HUDEP-2 (cell line): ENCODE measurements around the gene SLFN13.
"Not testable (repeated sequence)": the region's sequence is repeated elsewhere in the genome, so short reads cannot be mapped to it uniquely, and the experiment has no call there.

Experiments used
- DNase-seq, 76 experiments: peaks; one replicate each; lab custom pipeline; 2025; ENCODE audit not compliant: unreplicated experiment in 76 of 76; lab: John Stamatoyannopoulos, UW

The SLFN13 gene, protein sequence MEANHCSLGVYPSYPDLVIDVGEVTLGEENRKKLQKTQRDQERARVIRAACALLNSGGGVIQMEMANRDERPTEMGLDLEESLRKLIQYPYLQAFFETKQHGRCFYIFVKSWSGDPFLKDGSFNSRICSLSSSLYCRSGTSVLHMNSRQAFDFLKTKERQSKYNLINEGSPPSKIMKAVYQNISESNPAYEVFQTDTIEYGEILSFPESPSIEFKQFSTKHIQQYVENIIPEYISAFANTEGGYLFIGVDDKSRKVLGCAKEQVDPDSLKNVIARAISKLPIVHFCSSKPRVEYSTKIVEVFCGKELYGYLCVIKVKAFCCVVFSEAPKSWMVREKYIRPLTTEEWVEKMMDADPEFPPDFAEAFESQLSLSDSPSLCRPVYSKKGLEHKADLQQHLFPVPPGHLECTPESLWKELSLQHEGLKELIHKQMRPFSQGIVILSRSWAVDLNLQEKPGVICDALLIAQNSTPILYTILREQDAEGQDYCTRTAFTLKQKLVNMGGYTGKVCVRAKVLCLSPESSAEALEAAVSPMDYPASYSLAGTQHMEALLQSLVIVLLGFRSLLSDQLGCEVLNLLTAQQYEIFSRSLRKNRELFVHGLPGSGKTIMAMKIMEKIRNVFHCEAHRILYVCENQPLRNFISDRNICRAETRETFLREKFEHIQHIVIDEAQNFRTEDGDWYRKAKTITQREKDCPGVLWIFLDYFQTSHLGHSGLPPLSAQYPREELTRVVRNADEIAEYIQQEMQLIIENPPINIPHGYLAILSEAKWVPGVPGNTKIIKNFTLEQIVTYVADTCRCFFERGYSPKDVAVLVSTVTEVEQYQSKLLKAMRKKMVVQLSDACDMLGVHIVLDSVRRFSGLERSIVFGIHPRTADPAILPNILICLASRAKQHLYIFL

DNA sequence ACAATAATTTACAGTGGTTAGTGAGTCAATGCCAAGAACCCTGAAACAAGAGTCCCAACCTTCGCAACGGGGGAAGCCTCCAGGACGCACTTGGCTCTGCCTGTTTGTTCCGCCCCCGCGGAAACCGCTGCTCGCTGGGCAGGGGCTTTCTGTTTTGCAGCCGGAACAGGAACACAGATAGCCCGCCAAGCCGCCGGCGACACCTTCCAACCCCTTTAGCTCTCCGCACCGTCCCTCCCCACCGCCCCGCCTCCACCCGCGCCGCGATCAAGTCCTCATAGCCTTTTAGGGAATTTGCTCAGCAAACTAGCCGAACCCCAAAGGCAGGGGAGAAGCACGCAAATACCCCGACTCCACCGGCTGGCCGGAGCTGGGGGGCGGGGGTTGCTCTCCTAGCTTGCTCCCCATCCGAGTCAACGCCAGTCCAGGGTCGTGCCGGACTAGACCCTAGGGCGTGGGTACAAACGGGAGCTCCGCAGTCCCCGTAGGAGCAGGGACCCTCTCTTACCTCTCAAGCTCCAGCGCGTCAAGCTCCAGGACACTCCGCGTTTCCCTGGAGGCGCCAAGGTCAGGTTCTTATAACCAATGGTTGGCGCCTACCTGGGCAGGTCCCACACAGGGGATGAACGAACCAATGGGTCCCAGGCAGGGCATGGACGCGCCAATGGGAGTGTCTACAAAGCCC lies at the start of gene SLFN13:
TSS of gene SLFN13 (minus strand) at position 553 of the 685 bp plus-strand sequence. CDS start 3,086 bp downstream, outside the sequence.
- DNase-seq = peak in 73 of 76 experiments; percentile 2 to 86 (median 69)

DNA sequence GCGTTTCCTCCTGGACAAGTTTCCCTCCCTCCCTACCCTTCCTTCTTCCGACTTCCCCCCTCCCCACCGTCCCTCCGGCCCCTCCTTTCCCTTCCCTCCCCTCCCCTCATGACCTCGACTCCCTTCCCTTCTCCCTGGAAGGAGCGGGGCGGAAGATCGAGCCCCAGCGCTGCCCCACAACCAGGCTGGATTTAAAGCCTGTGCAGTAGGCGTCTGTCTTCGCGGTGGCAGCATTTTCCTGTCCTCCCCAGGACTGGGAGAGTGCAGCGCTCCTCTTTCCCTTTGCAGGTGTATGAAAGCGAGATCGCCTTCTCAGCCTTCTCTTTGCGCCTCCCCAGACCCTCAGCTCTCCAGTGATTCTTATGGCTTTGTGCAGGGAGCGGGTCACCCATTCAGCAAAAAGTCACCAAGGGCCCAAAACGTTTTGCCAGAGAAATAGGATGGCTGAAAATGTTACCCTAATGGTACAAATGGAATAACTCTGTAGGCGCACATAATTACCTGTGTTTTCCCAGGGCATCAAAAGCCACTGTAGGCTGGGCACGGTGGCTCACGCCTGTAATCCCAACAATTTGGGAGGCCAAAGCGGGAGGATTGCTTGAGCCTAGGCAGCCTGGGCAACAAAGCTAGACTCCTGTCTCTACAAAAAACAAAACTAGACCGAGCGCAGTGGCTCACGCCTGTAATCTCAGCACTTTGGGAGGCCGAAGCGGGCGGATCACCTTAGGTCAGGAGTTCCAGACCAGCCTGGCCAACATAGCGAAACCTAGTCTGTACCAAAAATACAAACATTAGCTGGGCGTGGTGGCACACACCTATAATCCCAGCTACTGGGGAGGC lies 48.1 kb upstream of the SLFN13 start:
- no peak for DNase-seq

DNA sequence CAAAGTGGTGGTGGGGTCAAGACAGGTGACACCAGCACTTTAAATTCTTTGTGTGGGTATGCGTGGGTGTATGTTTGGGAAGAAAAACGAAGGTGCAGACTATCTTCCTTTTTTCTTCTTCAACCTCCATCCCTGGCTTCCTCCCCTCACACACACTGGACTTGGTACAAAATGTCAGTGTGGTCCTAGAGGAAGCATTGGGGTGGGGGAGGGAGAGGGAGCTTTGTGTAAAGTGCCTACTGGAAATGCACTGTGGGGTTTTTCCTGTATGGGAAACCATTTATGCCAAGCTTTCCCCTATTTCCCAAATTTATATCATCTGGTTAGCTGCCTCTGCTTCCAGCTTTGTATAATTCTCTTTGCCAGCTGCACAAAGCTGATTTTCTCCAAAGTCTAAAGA lies 44.5 kb upstream of the SLFN13 start:
- DNase-seq = no peak

DNA sequence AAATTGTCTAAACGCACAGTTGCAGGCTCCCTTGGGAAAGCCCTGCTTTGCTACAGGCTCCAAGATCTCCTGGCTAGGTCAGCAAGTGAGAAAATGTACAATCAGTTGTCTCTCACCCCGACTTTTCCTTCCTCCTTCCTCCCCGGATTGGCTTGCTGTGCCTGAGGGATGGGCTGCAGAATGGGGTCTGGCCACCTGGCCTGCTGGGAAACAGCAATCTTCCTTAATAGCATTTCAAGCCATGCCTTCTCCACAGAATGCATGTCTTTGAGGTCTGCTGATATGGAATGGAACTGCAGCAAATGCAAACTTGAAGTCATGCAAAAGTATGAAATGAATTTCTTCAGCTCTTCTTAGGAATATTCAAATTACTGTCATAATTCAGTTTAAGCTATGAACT lies 42.9 kb upstream of the SLFN13 start:
- no peak for DNase-seq

DNA sequence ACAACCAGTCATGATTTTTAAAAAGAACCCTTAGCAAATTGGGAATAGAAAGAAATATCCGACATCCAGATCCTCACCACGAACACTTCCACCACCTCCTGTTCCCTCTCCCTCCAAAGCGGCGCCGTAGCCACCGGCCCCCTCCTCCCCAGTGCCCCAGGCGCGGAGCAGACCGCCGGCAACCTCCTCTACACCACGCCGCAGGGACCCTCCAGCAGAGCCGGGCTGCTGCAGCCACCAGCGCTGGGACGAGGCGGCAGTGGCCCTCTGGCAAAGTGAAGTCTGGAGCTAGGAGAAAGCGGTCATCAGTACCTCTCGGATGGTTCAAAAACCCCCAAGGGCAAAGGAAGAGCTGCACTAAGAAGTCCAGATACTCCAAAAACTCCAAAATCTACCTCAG lies 41.4 kb upstream of the SLFN13 start:
- DNase-seq = no peak

DNA sequence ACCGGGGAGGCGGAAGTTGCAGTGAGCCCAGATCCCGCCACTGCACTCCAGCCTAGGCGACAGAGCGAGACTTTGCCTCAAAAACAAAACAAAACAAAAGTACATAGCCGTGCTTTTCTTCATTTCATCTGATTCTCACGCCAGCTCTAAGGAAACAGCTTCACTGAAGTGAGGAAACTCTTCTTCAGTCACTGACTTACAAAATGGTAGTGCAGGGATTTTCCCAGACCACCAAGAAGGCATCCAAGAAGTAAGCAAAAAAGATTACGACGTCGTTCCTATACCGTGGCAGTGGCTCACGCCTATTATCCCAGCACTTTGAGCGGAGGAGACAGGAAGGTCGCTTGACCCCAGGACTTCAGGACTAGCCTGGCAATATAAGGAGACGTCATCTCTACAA lies 40.4 kb upstream of the SLFN13 start:
- no peak for DNase-seq

DNA sequence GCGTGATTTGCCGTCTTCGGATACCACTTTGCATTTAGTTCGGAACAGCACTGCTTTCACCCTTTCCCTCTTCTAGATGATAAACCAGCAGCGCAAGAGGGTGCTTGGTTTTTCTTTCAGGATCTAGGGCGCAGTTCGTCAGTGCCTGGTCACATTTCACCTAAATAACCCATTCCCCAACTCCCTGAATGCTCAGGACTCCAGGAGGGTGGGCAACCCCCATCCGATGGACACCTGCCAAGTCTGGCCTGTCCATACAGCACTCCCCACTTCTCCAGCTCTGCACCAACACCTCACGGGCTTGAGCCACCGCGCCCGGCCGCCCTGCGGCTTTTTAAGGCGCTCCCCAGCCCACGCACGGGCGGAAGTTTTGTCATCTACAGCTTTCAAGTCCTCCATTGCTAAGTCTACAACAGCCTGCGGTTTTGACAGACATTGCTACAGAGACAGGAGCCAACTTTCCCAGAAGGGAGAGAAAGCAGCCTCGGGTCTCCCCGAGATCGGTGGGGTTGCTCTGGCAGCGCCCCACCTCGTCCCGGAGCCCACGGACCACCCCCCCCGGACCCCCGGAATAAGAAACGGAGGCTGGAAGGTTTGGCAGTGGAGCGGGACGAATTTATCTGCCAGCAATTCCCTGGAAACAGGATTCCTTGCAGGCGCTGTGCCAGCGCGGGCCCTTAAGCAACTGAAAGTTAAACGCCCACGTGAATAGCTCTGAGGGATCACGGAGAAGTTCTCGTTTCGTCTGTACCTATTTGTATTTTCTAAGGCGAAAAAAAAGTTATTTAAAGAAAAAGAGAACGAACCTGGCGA lies 38.6 kb upstream of the SLFN13 start:
- DNase-seq = peak in 16 of 76 experiments; percentile 2 to 29 (median 6)

DNA sequence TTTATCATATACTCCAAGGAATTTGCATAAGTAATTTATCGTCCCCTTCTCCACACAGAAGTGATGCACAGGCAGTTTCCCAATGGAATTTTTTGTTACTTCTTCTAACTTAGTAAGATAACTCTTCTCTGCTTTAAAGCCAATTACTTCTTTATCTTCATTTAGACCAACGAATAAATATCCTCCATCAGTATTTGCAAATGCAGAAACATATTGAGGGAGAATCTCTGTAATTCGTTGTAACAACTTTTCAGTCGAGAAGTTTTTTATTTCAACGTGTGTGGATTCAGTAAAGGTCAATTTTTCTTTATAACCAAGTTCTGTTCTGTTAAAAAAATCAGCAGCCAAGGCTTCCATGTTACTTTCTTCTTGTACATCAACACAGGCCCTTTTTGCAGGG lies 30.7 kb upstream of the SLFN13 start:
- no peak for DNase-seq

DNA sequence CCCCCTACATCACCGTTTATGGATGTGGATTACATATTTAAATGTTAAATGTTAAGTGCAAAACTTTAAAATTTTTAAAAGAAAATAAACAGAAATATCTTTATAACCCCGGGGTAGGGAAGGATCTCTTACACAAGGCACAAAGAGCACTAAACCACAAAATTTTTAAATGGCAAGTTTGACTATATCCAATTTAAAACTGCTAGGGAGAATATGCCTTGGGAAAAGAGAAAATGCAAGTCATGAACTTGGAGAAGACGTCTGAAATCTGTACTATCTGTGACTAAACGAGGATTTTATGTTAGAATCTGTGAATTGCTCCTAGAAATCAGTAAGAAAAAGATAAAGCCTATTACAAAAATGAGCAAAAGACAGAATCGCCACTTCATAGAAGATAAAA lies 28.7 kb upstream of the SLFN13 start:
- no peak for DNase-seq

DNA sequence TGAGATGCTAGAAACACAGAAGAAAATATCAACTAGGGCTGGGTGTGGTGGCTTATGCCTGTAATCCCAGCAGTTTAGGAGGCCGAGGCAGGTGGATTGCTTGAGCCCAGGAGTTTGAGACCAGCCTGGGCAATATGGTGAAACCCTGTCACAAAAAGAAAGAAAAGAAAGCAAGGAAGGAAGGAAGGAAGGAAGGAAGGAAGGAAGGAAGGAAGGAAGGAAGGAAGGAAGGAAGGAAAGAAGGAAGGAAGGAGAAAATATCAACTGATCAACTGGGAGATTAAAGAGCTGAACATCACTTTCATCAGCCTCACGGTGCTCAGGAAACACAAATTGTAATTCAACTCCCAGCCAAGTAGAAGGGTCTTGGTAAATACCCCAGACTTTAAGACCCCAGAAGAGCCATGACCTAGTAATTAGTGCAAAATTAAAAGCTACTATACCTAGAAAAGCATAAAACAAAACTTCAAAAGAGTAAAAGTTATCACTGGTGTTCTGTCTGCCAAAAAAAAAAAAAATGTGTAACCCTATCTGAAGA lies 27.8 kb upstream of the SLFN13 start:
- DNase-seq = no peak

DNA sequence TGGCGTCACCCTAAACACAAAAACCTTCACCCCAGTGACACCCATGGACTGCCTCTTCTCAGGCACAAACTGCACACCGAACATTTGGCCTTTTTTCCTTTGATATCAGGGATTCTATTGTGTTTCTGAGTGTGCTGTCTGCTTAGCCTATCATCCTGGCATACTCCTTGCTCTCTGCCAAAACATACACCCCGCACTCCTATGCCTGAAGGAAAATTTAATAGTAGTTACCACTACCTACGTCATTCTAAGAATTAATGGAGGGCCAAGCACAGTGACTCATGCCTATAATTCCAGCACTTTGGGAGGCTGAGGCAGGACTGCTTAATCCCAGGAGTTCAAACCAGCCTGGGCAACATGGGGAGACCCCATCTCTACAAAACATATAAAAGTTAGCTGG lies 19.9 kb upstream of the SLFN13 start:
- no peak for DNase-seq

DNA sequence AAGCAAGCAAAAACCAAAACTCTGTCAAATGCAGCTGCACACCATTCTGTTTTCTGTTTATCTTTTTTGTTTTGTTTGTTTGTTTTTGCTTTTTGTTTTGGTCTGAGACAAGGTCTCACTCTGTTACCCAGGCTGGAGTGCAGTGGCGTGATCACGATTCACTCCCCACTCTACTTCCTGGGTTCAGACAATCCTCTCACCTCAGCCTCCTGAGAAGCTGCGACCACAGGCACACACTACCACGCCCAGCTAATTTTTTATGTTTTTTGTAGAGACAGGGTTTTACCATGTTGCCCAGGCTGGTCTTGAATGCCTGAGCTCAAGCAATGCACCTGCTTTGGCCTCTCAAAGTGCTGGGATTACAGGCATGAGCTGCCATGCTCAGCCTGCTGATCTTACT lies 19.3 kb upstream of the SLFN13 start:
- DNase-seq = no peak

DNA sequence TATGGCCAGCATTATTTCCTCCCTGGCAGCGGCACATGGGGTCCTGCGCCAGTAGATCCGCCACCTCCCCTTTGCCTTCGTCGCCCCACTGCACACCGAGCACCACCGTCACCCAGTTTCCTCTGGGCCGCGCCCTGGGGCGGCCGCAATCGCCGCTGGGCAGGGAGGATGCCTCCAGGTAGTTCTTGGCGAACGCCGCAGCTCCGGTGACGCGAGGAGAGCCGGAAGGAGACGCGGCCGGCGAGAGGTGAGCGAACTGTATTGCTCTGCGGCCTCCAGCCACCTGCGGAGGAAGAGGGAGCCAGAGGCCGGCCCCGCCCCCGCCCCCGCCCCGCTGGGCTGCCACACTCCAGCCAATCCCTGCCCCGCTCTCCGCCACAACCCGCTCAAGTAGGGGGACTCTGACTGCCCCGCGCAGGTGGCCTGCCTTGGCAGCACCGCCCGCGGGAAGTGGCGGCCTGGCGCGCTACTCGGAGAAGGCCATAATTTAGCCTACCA lies 11.8 kb upstream of the SLFN13 start:
- DNase-seq = no peak

DNA sequence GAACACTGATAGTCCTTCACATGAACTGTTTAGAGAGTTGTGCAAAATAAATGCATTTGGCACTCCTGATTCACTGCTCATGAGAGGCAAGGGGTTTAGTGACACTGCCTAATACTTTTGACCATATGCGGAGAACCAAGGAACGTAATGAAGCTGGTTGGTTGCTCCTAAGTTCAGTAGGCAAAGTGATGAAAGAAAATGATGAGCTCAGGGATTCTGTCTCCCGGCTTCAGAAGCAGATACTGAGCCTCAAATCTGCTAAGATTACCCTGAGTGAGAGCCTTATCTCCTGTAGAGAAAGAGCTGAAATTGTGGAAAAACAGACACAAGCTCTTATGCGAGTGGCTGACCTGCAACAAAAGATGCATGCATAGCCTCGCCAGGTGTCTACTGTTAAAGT lies 5.5 kb upstream of the SLFN13 start:
- DNase-seq = not testable (repeated sequence)

DNA sequence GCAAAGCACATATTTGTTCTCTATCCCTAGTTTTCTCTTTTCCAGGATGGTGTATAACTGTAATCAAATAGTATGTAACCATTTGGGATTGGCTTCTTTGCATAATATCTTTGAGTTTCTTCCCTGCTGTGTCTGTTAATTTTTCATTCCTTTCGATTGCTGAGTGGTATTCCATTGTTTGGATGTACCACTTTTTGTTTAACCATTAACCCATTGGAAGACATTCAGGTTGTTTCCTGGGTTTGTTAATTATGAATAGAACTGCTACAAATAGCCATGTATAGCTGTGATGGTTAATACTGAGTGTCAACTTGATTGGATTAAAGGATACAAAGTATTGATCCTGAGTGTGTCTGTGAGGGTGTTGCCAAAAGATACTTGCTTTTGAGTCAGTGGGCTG lies 4.6 kb upstream of the SLFN13 start:
- DNase-seq = no peak

DNA sequence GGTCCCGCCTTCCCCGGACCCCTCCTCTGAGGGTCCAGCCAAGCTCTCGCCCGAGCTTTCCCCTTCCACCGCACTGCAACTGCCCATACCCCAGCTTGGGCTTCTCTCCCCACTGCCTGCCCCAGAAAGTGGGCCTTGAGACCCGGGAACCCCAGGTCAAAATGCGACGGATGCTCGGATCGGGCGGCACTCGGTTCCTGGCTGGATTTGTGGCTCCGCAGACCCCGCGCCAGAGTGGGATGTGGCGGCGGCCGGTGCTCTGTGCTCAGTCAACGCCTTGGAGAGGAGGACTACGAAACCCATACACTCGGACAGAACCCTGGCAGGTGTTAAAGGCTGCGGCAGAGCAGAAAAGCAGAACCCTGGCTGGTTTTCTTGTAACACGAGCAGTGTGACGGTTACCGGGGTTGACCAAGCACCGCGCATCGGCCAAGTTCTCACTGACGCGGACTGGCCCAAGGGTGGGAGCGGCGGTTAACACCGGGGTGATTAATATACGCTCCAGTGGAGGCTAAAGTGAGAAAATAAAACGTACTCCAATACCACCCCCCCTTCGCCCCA lies 885 bp upstream of the SLFN13 start:
- no peak for DNase-seq

DNA sequence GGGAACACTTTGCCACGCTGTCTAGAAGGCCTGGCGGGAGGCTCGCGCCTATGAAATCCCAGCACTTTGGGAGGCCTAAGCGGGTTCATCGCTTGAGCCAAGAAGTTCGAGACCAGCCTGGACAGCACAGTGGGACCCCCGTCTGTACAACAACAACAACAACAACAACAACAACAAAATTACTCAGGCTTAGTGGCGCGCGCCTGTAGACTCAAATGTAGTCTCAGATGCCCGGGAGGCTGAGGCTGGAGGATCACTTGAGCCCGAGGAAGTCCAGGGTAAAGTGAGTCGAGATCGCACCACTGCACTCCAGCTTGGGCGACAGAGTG lies 297 bp upstream of the SLFN13 start:
- peak in 1 of 76 experiments; percentile 69 for DNase-seq

DNA sequence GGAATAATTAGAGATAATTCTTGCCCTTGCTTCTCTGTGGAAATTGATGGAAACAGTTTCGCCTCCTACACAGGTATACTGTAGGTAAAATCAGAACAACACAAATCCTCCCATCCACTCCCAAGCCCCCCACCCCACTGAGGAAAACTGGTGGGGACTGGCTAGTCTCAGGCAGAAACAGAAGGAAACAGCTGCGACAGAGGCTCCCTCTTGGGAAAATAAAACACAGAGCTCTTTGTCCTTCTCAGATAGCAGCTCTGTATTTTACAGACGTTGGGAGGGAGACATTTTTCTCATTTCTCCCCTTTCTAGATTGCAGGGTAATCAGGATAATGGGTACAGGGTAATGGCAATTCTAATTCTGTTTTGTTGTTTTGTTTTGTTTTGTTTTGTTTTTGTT lies 1.1 kb downstream of the SLFN13 start:
- peak in 1 of 76 experiments; percentile 1 for DNase-seq

DNA sequence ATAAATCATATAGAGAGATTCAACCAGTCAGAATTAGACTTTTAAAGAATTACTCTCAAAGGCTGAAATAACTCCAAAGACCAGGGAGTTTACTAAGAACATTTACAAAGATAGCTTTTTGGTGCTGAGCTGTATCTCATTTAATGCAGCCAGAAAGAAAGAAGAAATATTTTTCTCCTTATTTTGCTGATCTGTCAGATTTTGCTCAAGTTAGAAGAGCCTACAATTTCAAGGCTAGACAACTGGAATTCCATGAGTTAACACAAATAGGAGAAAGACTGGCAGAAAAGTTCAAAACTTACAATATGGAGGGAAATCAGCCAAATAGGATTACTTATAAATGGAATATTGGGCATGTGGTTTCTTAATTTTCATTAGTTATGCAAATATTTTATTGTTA lies 10.1 kb downstream of the SLFN13 start:
- DNase-seq = no peak
